ENCODE measurements around the gene GPS1. TPM values are rescaled to one million over a fixed set of nuclear protein-coding genes. Genes with fewer than 3 reads are reported as not detected.

Gene GPS1
- total and polyA plus RNA-seq, 8 donors, result 69.2 to 101 (median 78.8) TPM

DNA sequence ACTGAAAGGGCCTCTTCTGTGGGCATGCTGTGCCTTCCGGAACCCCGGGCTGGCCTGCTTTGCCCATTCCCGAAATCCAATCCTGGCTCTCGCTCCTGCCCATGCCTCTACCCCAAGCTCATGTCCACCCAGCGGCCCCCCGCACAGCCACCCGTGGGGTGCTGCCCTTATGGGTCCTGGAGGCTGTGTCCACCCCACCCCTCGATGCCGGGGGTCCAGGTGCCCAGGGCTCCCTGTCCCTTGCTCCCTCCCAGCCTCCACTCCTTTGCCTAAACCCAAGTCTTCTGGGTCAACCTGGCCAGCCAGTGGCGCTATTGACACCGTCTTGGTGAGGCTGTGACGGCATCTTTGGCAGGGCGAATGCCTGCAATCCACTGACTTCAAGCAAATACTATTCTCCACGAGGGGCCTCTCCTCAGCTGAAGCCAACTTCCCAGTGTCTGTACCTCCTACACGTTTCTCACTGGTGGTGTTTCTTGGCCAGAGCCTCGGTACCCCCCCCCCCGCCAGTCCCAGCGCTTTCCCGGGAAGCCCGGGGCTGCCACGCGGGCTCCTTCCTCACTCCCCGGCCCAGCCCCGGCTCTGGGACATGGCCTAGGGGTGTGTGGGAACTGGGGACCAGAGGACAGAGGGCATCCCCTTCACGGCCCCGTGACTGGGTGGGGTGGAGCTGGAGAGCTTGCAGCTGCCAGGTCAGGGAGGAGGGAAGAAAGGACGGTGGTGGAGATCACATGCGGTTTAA is 26.1 kb downstream of the GPS1 start:
- H3K27me3 ChIP-seq, result no peaks in the 10 kb centered on the region
- no peaks in the 10 kb centered on the region for H3K4me1 ChIP-seq
- DNase-seq (no peak), ATAC-seq (peak; percentile 6)
- H3K9me3 ChIP-seq, result no peaks in the 10 kb centered on the region
- TF ChIP-seq, protein P1, sequence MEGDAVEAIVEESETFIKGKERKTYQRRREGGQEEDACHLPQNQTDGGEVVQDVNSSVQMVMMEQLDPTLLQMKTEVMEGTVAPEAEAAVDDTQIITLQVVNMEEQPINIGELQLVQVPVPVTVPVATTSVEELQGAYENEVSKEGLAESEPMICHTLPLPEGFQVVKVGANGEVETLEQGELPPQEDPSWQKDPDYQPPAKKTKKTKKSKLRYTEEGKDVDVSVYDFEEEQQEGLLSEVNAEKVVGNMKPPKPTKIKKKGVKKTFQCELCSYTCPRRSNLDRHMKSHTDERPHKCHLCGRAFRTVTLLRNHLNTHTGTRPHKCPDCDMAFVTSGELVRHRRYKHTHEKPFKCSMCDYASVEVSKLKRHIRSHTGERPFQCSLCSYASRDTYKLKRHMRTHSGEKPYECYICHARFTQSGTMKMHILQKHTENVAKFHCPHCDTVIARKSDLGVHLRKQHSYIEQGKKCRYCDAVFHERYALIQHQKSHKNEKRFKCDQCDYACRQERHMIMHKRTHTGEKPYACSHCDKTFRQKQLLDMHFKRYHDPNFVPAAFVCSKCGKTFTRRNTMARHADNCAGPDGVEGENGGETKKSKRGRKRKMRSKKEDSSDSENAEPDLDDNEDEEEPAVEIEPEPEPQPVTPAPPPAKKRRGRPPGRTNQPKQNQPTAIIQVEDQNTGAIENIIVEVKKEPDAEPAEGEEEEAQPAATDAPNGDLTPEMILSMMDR (IDR thresholded peaks at IDR 0.05), result no peak
- no peak overlapping the region for H3K27ac ChIP-seq
- intact Hi-C loops (cut with DNase I), result no loop called here
- H3K36me3 ChIP-seq, result peaks cover 0 to 58% of the 10 kb centered on the region in 2 donors
- H3K4me3 ChIP-seq, result no peak overlapping the region

DNA sequence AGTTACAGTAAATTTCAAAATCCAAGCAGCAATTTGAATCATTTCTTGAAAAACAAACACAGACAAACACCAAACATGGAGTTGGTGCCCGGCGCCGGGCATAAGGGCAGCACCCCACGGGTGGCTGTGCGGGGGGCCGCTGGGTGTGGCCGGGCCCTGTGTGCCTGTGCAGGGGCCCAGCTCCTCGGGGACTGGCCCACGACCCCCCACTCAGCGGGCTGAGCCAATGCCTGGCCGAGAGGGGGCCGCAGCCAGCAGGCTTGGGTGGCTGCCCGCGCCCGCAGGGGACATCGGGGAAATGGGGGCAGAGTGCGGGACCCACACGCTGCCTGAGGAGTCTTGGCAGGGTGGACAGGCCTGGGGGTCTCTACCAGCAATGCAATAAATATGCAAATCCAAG is 26.7 kb downstream of the GPS1 start:
- H3K27ac ChIP-seq, result no peak overlapping the region
- no peaks in the 10 kb centered on the region for H3K27me3 ChIP-seq
- no peak overlapping the region for H3K4me3 ChIP-seq
- ATAC-seq, result no peak
- no peaks in the 10 kb centered on the region for H3K9me3 ChIP-seq
- TF ChIP-seq, protein P1 (IDR thresholded peaks at IDR 0.05), result no peak
- DNase-seq, result no peak
- H3K36me3 ChIP-seq, result peaks cover 0 to 64% of the 10 kb centered on the region in 2 donors
- intact Hi-C loops (cut with DNase I), result no loop called here
- H3K4me1 ChIP-seq, result no peaks in the 10 kb centered on the region

DNA sequence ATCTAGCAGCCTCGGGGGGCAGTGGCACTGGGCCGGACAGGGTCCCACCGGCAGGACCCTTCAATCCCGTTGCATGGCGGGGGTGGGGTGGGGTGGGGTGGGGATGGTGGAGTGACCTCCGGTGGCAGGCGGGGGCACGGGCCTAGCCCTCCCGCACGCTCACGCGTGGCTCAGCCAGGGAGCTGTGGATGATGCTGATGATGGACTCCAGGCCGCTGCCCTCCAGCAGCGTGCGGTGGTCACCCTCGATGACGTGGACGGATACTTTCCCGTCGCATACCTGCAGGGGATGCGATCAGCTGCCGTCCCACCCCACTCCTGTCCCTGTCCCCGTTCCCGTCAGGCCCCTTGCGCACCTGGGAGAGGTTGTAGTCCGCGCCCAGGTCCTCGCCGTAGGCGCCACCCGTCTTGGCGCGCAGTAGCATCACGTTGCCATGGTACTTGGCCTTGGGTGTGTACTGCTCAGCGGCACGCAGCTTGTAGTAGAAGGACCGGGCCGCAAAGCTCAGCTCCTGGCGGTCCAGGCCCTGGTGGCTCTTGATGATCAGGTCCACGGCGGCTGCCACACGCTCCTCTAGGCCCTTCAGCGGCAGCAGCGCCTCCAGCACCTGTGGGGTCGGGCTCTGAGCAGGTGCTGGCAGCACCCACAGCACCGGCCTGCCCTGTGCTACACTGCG is 27.4 kb downstream of the GPS1 start:
- TF ChIP-seq, protein P1 (IDR thresholded peaks at IDR 0.05), result no peak
- no peak for ATAC-seq
- intact Hi-C loops (cut with DNase I), result no loop called here
- DNase-seq, result no peak
- Histone ChIP-seq H3K9me3 (no peaks in the 10 kb centered on the region), H3K4me1 (no peaks in the 10 kb centered on the region), H3K27ac (no peak overlapping the region), H3K4me3 (no peak overlapping the region), H3K36me3 (peaks cover 0 to 72% of the 10 kb centered on the region in 2 donors), H3K27me3 (no peaks in the 10 kb centered on the region)

DNA sequence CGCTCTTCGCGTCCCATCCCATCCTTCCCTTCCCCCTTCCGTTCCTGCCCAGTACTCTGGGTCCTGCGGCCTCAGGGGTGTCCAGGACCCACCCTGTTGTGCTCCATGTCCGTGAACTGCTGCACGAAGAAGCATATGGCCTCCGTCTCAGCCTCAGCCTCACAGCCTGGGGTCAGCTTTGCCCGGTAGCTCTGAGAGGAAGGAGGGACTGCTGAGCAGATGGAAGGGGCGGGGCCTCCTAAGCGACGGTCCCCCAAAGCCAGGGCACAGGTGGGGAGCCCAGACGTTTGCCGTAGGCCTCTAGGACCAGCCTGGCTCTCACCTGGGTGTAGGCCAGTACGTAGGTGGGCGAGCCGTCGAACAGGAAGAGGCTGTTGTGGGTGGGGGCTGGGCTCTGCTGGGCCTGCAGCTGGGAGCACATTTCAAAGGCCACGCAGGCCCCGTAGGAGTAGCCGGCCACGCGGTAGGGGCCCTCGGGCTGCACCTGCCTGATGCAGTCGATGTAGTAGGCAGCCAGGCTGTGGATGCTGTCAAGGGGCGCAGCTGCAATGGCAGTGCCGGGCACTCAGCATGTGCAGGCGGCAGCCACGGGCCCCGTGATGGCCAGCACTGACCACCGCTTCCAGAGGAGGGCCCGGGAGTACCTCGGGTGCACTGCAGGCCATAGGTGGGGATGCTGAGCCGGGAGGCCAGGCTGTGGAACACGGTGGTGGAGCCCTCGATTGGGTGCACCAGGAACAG is 28.5 kb downstream of the GPS1 start:
- no peak for DNase-seq
- Histone ChIP-seq H3K9me3 (no peaks in the 10 kb centered on the region), H3K27me3 (no peaks in the 10 kb centered on the region), H3K4me3 (no peak overlapping the region), H3K36me3 (peaks cover 0 to 82% of the 10 kb centered on the region in 2 donors), H3K27ac (no peak overlapping the region), H3K4me1 (no peaks in the 10 kb centered on the region)
- no peak for ATAC-seq
- intact Hi-C loops (cut with DNase I), result no loop called here
- TF ChIP-seq, protein P1 (IDR thresholded peaks at IDR 0.05), result no peak

Measured in left lung (tissue), 10 donors.